SU-DHL-6 (cell line): ENCODE results near the gene ACTR8.

Experiments used
- CTCF ChIP-seq: fragments of 200-600 bp; sonication (generic); IDR thresholded peaks from one replicate; pipeline ENCODE4 v1.5.1; 2017; ENCODE audit warnings: antibody characterized with exemption, mild to moderate bottlenecking, low read length, moderate library complexity; ENCODE audit not compliant: insufficient read depth, poor library complexity, severe bottlenecking
- EZH2phosphoT487 ChIP-seq: fragments of 200-600 bp; sonication (generic), shearing (Covaris generic); conservative IDR thresholded peaks from 2 replicates; pipeline ENCODE4 v1.6.1; 2018; ENCODE audit warnings: mild to moderate bottlenecking, antibody characterized with exemption, low read length, moderate library complexity, mixed read lengths

- TF ChIP-seq CTCF (no peak), EZH2phosphoT487 (no peak)
Observed at GRCh38 chr3:53824795-53825194, 57.2 kb downstream of the ACTR8 start.
